Motor neuron (in vitro differentiated cells): Measurements from ENCODE around the gene BCKDHB. TPM values are rescaled to one million over a fixed set of nuclear protein-coding genes. Genes with fewer than 3 reads are reported as not detected.

Experiments
- total RNA-seq, 8 experiments: library from RNA; unstranded; fragments of 300-600 nt; gene quantifications; 2 replicates each; pipeline versions ENCODE4 v1.2.3 to v1.2.4, GENCODE V29; 2022

BCKDHB gene
- total RNA-seq, 8 experiments from 2014 or later: 7.5 to 37.2 (median 10.4) TPM

Other genes with a start within 250 kb of the BCKDHB start
- gene ELOVL4, start 159.1 kb upstream of the BCKDHB start, total RNA-seq: 10 to 100 TPM in 6 of 8 experiments, 1 to 10 TPM in 2; 1.9 to 25.5 (median 19.2) TPM
- 10 to 100 TPM in 3 of 8 experiments, 1 to 10 TPM in 3, under 1 TPM in 2; 0.10 to 37.1 (median 4.6) TPM for gene TTK, start 102.0 kb upstream of the BCKDHB start, total RNA-seq